Smooth muscle cell of trachea (primary cell): ENCODE results near the gene PI4KA. TPM values are rescaled to one million over a fixed set of nuclear protein-coding genes. Genes with fewer than 3 reads are reported as not detected.

Experiments
- total RNA-seq: library from RNA; depleted of rRNA; stranded (reverse); fragments of >200 nt; gene quantifications from 2 replicates; pipeline ENCODE4 v1.2.1, GENCODE V29; 2014

The PI4KA gene
- 47.9 and 68.6 TPM in 2 replicates for total RNA-seq

GRCh38 chr22:20858615-20859416 lies at the start of gene PI4KA, which contains the start of gene SNAP29:
TSS of gene PI4KA (minus strand) at chr22:20858811. CDS start at chr22:20858725, 86 bp downstream.
TSS of gene SNAP29 (plus strand) at chr22:20859007. CDS start at chr22:20859111, 104 bp downstream.

GRCh38 chr22:20773793-20774212 lies 84.8 kb downstream of the PI4KA start, which contains the start of gene SERPIND1:
TSS of gene SERPIND1 (plus strand) at chr22:20774113. CDS start at chr22:20779313, 5,200 bp downstream.

Other genes starting within 250 kb of the PI4KA start
- 0.17 TPM in 1 of 2 replicates, not detected in the other for gene SERPIND1, start 84.7 kb downstream of the PI4KA start, total RNA-seq
- gene SNAP29, start 196 bp upstream of the PI4KA start, total RNA-seq, result 8.9 and 14.6 TPM in 2 replicates
- gene CRKL, start 58.6 kb upstream of the PI4KA start, total RNA-seq, result 40.1 and 52.3 TPM in 2 replicates
- gene AIFM3, start 108.4 kb upstream of the PI4KA start, total RNA-seq, result 0.87 and 2.6 TPM in 2 replicates
- gene LZTR1, start 123.5 kb upstream of the PI4KA start, total RNA-seq, result 31.0 and 74.6 TPM in 2 replicates
- 20.5 and 29.8 TPM in 2 replicates for gene THAP7, start 143.3 kb upstream of the PI4KA start, total RNA-seq
- 3.6 and 9.3 TPM in 2 replicates for gene P2RX6, start 156.4 kb upstream of the PI4KA start, total RNA-seq
- gene SLC7A4, start 173.8 kb upstream of the PI4KA start, total RNA-seq, result 2.0 TPM in 1 of 2 replicates, not detected in the other
- gene LRRC74B, start 187.1 kb upstream of the PI4KA start, total RNA-seq, result under 0.01 TPM in 1 of 2 replicates, not detected in the other